ENCODE results near the gene NFATC2.

DNA sequence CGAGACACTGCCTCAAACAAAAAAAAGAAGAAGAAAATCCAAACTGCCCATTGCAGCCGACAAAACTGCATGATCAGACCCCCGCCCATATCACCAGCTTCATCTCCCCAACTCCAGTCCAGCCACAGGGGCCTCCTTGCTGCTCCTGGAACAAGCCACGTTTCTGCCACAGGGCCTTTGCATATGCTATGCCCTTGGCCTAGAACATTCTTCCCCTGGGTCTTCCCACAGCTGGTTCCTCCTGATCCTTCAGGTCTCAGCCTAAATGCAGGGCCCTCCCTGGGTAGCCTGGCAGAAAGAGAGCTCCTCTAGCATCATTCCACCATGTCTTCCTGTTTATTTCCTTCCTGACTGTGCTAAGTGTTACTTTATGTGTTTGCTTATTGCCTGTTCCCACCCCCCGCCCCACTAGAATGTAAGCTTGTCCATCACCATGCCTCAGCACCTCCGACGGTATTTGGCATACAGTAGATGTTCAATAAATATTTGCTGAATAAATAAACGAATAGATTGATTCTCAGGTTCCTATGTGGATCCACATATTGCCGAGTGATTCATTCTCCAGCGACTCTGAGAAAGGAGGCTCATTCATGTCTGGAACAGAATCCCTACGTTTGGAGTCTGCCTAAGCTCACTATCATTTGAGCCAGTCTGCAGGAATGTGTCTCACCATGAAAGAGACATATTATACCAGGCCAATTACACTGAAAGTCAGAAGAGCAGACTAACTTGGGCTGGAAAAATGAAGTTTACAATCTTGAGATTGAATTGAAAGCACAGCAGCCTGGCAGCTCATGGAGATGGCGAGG, 56.1 kb downstream of the NFATC2 start:
- no peak for TF ChIP-seq EGR1 (IDR thresholded peaks at IDR 0.05)
- TF ChIP-seq NFIC (IDR thresholded peaks at IDR 0.05): no peak
- TF ChIP-seq YY1 (IDR thresholded peaks at IDR 0.05; ENCODE audit: low read depth): no peak
- TF ChIP-seq TAF1 (IDR thresholded peaks at IDR 0.05; ENCODE audit: low read depth): no peak
- no peak for TF ChIP-seq TEAD4 (IDR thresholded peaks at IDR 0.05)
- TF ChIP-seq EP300 (IDR thresholded peaks at IDR 0.05; ENCODE audit: borderline replicate concordance): no peak
- no peak for TF ChIP-seq RAD21 (IDR thresholded peaks at IDR 0.05; ENCODE audit: low read depth)
- TF ChIP-seq, protein P1, sequence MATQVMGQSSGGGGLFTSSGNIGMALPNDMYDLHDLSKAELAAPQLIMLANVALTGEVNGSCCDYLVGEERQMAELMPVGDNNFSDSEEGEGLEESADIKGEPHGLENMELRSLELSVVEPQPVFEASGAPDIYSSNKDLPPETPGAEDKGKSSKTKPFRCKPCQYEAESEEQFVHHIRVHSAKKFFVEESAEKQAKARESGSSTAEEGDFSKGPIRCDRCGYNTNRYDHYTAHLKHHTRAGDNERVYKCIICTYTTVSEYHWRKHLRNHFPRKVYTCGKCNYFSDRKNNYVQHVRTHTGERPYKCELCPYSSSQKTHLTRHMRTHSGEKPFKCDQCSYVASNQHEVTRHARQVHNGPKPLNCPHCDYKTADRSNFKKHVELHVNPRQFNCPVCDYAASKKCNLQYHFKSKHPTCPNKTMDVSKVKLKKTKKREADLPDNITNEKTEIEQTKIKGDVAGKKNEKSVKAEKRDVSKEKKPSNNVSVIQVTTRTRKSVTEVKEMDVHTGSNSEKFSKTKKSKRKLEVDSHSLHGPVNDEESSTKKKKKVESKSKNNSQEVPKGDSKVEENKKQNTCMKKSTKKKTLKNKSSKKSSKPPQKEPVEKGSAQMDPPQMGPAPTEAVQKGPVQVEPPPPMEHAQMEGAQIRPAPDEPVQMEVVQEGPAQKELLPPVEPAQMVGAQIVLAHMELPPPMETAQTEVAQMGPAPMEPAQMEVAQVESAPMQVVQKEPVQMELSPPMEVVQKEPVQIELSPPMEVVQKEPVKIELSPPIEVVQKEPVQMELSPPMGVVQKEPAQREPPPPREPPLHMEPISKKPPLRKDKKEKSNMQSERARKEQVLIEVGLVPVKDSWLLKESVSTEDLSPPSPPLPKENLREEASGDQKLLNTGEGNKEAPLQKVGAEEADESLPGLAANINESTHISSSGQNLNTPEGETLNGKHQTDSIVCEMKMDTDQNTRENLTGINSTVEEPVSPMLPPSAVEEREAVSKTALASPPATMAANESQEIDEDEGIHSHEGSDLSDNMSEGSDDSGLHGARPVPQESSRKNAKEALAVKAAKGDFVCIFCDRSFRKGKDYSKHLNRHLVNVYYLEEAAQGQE (IDR thresholded peaks at IDR 0.05; ENCODE audit: low read depth): no peak
- TF ChIP-seq CREB1 (IDR thresholded peaks at IDR 0.05; ENCODE audit: low read depth): no peak
- TF ChIP-seq, protein P2, sequence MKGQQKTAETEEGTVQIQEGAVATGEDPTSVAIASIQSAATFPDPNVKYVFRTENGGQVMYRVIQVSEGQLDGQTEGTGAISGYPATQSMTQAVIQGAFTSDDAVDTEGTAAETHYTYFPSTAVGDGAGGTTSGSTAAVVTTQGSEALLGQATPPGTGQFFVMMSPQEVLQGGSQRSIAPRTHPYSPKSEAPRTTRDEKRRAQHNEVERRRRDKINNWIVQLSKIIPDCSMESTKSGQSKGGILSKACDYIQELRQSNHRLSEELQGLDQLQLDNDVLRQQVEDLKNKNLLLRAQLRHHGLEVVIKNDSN (IDR thresholded peaks at IDR 0.05): no peak
- TF ChIP-seq, protein P3, sequence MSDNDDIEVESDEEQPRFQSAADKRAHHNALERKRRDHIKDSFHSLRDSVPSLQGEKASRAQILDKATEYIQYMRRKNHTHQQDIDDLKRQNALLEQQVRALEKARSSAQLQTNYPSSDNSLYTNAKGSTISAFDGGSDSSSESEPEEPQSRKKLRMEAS (IDR thresholded peaks at IDR 0.05): no peak
- TF ChIP-seq CEBPB (IDR thresholded peaks at IDR 0.05): no peak
- TF ChIP-seq ZBTB7A (IDR thresholded peaks at IDR 0.05; ENCODE audit: low read depth): no peak
- no peak for TF ChIP-seq FOXM1 (IDR thresholded peaks at IDR 0.05; ENCODE audit: borderline replicate concordance, low read depth)
